Stomach (tissue), 9 donors: Measurements from ENCODE around the gene FGF14. TPM values are rescaled to one million over a fixed set of nuclear protein-coding genes. Genes with fewer than 3 reads are reported as not detected.

Source experiments
- DNase-seq, 2 donors: peaks; one replicate each; pipeline versions ENCODE4 v3.0.0 to v3.0.0-alpha.2; 2013 to 2019
- H3K27ac ChIP-seq, 5 donors: fragments of 200-600 bp in 4 of 5; sonication (generic) in 4 of 5; one replicate each; pipeline ENCODE4 v1.5.1; 2013 to 2019; ENCODE audit warnings: mild to moderate bottlenecking in 1 of 5, moderate library complexity in 1 of 5
- H3K27me3 ChIP-seq, 3 donors: fragments of 200-600 bp; sonication (generic); one replicate each; pipeline ENCODE4 v1.5.1; 2017 to 2019; ENCODE audit warnings: mixed run types in 1 of 3
- H3K36me3 ChIP-seq, 4 donors: fragments of 200-600 bp; sonication (generic); 1 replicate in 3 of 4; 2 replicates in 1 of 4; pipeline ENCODE4 v1.5.1; 2016 to 2019
- H3K4me1 ChIP-seq, 4 donors: fragments of 200-600 bp; sonication (generic); one replicate each; pipeline ENCODE4 v1.5.1; 2016 to 2019
- H3K4me3 ChIP-seq, 4 donors: fragments of 200-600 bp; sonication (generic) in 3 of 4; one replicate each; pipeline ENCODE4 v1.5.1; 2016 to 2019; ENCODE audit warnings: mild to moderate bottlenecking in 1 of 4
- H3K9me3 ChIP-seq, 4 donors: fragments of 200-600 bp; sonication (generic); one replicate each; pipeline ENCODE4 v1.5.1; 2016 to 2019
- EP300 ChIP-seq: sonication (generic); formaldehyde crosslinking; IDR thresholded peaks from one replicate; pipeline ENCODE4 v1.6.1; 2017; ENCODE audit warnings: antibody characterized with exemption
- POLR2A ChIP-seq, 4 donors: fragments of 450-650 bp; IDR thresholded peaks; one replicate each; pipeline ENCODE4 v1.6.1; 2016; ENCODE audit warnings: antibody characterized with exemption in 4 of 4, control low read depth in 2 of 4, mild to moderate bottlenecking in 1 of 4, moderate library complexity in 1 of 4
- POLR2AphosphoS5 ChIP-seq, 3 donors: sonication (generic); formaldehyde crosslinking; IDR thresholded peaks; one replicate each; pipeline ENCODE4 v1.6.1; 2016; ENCODE audit warnings: antibody characterized with exemption in 3 of 3
- WGBS, 5 donors: extraction: QIAGEN DNeasy Blood & Tissue Kit in 3 of 5; methylation state at CpG; one replicate each; pipeline versions ENCODE4 v1.1.5 to v1.1.7; 2013 to 2018; 5-methylcytosine and 5-hydroxymethylcytosine counted together
- intact Hi-C: fragments of 100-400 bp; cut with DNase I; formaldehyde crosslinking; loops from one replicate; pipeline ENCODE4 v1.15.1; 2023; ENCODE audit warnings: low total_unique reads
- polyA plus RNA-seq, 3 donors: library from polyadenylated mRNA; stranded (reverse); fragments of 200-250 nt; gene quantifications; one replicate each; pipeline ENCODE4 v1.2.3, GENCODE V29; 2013
- total RNA-seq, 5 donors: library from RNA; depleted of rRNA; stranded (reverse); fragments of >200 nt; gene quantifications; one replicate each; pipeline versions ENCODE4 v1.1.0 to v1.2.3, GENCODE V29; 2014 to 2016
- TF ChIP-seq, protein P1 (sequence below), 7 experiments: fragments of 450-650 bp in 4 of 7; fragments of 200-600 bp in 3 of 7; sonication (generic) in 3 of 7; IDR thresholded peaks; one replicate each; pipeline ENCODE4 v1.5.1; 2016 to 2019; ENCODE audit warnings: antibody characterized with exemption in 7 of 7, control low read depth in 2 of 7, mild to moderate bottlenecking in 1 of 7
- donor health status: healthy with polysubstance abuse.
- donor health status: Bipolar disorder and iron deficiency.
- donor health status: healthy.

FGF14 gene
- total and polyA plus RNA-seq, 8 donors: 0.08 to 6.6 (median 0.54) TPM

DNA sequence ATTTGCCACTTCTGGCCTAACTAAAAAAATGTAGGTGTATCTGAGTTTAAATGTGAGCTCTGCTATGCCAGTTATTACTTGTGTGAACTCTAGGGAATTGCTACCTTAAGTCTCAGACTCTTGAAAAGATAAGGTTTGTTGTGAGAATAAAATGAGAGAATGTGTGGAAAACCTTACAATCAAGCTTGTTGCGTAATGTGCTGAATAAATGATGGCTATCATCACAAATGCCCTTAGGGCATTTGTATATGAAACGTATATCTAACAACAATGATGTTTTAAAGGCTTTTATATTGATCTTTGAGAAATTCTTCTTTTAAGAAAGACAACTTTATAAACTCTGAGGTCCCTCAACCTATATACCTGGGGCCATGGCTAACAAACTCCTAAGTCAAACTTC, 564.6 kb downstream of the FGF14 start:
- H3K36me3 ChIP-seq: no peaks in the 10 kb centered on the region
- H3K4me1 ChIP-seq: no peaks in the 10 kb centered on the region
- H3K27ac ChIP-seq: no peak overlapping the region
- TF ChIP-seq POLR2AphosphoS5 (IDR thresholded peaks at IDR 0.05) (no peak), EP300 (no peak), POLR2A (IDR thresholded peaks at IDR 0.05) (no peak)
- TF ChIP-seq, protein P1, sequence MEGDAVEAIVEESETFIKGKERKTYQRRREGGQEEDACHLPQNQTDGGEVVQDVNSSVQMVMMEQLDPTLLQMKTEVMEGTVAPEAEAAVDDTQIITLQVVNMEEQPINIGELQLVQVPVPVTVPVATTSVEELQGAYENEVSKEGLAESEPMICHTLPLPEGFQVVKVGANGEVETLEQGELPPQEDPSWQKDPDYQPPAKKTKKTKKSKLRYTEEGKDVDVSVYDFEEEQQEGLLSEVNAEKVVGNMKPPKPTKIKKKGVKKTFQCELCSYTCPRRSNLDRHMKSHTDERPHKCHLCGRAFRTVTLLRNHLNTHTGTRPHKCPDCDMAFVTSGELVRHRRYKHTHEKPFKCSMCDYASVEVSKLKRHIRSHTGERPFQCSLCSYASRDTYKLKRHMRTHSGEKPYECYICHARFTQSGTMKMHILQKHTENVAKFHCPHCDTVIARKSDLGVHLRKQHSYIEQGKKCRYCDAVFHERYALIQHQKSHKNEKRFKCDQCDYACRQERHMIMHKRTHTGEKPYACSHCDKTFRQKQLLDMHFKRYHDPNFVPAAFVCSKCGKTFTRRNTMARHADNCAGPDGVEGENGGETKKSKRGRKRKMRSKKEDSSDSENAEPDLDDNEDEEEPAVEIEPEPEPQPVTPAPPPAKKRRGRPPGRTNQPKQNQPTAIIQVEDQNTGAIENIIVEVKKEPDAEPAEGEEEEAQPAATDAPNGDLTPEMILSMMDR (IDR thresholded peaks at IDR 0.05): no peak
- no peaks in the 10 kb centered on the region for H3K27me3 ChIP-seq
- H3K4me3 ChIP-seq: no peak overlapping the region
- H3K9me3 ChIP-seq: no peaks in the 10 kb centered on the region
- intact Hi-C loops: no loop called here
- no peak for DNase-seq
- 56 to 75% (median 72%) methylated on average over 2 of the region's 2 CpGs for WGBS, 5 donors

DNA sequence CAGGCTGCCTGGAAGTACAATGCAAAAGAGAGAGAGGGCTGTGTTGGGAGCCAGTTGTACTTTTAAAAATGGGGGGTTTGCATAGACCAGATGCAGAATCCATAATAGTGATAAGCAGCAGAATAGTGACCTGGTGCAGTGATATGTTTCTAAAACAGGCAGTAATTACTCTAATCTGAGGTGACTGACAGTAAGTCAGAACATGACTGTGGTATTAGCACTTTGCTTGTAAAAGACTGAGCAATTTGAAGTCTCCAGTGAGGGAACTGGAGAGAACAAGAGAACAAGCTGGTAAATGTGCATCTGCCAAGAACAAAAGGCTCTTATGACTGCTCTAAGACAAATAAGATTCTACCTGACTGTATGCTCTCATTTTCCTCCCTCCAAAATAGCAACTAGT, 565.9 kb downstream of the FGF14 start:
- Histone ChIP-seq H3K4me3 (no peak overlapping the region), H3K4me1 (no peaks in the 10 kb centered on the region), H3K27ac (no peak overlapping the region), H3K9me3 (peaks cover 0 to under 1% (median 0%) of the 10 kb centered on the region in 4 donors), H3K36me3 (no peaks in the 10 kb centered on the region), H3K27me3 (no peaks in the 10 kb centered on the region)
- no peak for DNase-seq
- intact Hi-C loops: no loop called here
- TF ChIP-seq EP300: no peak
- TF ChIP-seq, protein P1 (IDR thresholded peaks at IDR 0.05): no peak
- TF ChIP-seq POLR2A (IDR thresholded peaks at IDR 0.05): no peak
- no peak for TF ChIP-seq POLR2AphosphoS5 (IDR thresholded peaks at IDR 0.05)

DNA sequence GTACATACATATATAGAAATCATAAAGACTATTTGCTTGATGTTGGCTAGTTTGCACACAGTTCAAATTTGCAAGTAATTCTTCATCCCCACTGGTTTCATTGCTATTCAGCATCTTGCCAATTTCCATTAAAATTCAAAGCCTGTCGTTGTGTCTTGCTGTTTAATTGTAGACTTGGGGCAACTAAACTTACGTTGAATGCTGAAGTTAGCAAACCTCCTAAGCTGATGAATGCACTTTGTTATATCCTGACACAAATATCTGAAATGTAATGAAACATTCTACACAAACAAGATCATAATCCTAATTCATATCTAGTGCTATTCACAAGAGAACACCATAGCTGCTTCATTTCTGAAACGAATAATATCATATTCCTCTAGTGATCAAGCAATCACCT, 568.2 kb downstream of the FGF14 start:
- intact Hi-C loops: no loop called here

DNA sequence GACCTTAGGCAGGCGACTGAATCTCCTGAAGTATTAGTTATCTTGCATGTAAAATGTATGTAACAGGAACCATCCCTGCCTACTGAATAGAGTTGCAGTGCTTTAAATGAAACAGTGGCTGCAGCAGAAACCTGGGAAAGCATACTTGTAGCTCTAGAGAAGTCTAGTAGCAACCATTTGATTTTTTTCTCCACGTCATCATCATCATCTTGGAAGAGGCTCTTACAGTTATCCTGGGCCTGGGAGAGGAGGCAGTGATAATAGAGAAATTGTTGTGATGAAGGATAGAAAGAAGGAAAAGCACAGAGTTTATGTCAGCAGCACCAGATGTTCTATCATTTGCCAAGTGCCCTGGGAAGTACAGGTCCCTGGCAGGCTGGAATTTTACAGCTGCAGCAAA, 571.8 kb downstream of the FGF14 start:
- peaks cover 0 to 7% (median 4%) of the 10 kb centered on the region in 4 donors for H3K9me3 ChIP-seq
- no peak for DNase-seq
- WGBS, 5 donors: 58 to 83% (median 77%) methylated on average over 2 of the region's 2 CpGs
- H3K27me3 ChIP-seq: no peaks in the 10 kb centered on the region
- intact Hi-C loops: no loop called here
- H3K4me3 ChIP-seq: no peak overlapping the region
- no peak overlapping the region for H3K27ac ChIP-seq
- TF ChIP-seq, protein P1 (IDR thresholded peaks at IDR 0.05): no peak
- TF ChIP-seq POLR2A (IDR thresholded peaks at IDR 0.05): no peak
- no peak for TF ChIP-seq POLR2AphosphoS5 (IDR thresholded peaks at IDR 0.05)
- no peak for TF ChIP-seq EP300
- no peaks in the 10 kb centered on the region for H3K4me1 ChIP-seq
- H3K36me3 ChIP-seq: no peaks in the 10 kb centered on the region

More for the DNA sequence above, 568.2 kb downstream of the FGF14 start:
- no peak for DNase-seq
- Histone ChIP-seq H3K27me3 (no peaks in the 10 kb centered on the region), H3K36me3 (no peaks in the 10 kb centered on the region), H3K9me3 (peaks cover 0 to 7% (median 4%) of the 10 kb centered on the region in 4 donors), H3K27ac (no peak overlapping the region), H3K4me3 (no peak overlapping the region), H3K4me1 (no peaks in the 10 kb centered on the region)
- TF ChIP-seq POLR2AphosphoS5 (IDR thresholded peaks at IDR 0.05): no peak
- no peak for TF ChIP-seq EP300
- TF ChIP-seq, protein P1 (IDR thresholded peaks at IDR 0.05): no peak
- 70 to 77% (median 73%) methylated on average over 3 of the region's 3 CpGs for WGBS, 5 donors
